Ovary (tissue), 3 donors: ENCODE data around the gene NSD1.

Source experiments
- POLR2A ChIP-seq: fragments of 450-650 bp; IDR thresholded peaks from one replicate; pipeline ENCODE4 v1.6.1; 2017; ENCODE audit warnings: antibody characterized with exemption, mild to moderate bottlenecking, moderate library complexity
- TF ChIP-seq, protein P1 (sequence below), 3 donors: fragments of 450-650 bp in 2 of 3; fragments of 200-600 bp in 1 of 3; IDR thresholded peaks; one replicate each; pipeline versions ENCODE4 v1.5.1 to v1.8.0; 2016 to 2022; ENCODE audit warnings: antibody characterized with exemption in 3 of 3, mild to moderate bottlenecking in 1 of 3
- donor health status: DM: no; HTN: no; CAD: no.

DNA sequence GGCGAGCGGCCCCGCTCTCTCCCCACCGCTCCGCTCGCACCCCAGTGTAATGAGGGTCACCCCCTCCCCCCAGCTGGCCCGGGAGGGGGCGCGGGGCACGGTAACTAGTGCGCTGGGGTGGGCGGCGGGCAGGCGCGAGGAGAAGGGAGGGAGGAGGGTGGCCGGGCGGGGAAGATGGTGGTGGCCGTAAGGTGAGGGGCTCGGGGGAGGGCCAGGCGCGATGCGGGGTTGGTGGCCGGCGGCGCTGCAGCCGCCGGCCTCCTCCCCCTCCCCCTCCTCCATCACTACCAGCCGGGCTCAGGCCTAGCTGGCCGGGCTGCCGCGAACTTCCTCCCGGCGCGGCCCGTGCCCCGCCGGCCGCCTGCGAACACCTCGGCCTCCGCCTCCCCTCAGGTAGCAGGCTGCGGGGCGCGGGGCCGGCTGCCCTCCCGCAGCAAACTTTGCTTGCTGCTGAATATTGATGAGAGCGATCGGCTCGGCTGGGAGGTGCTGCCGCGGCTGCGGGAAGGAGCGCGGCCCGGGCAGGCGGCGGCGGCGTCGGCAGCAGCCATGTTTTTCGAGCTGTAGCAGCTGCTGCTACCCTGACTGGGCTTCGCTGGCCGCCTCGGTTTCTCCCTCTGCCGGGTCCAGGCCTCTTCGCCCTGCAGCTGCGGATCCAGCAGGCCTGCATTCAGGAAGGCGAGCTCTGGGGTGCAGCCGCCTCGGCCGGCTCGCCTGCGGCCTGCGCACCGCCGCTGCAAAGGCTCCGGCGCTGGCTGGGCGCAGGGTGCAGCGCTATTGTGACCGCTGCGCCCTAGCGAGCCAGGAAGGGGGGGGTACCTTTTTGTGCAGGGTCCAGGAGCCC is 502 bp downstream of the NSD1 start:
- TF ChIP-seq, protein P1, sequence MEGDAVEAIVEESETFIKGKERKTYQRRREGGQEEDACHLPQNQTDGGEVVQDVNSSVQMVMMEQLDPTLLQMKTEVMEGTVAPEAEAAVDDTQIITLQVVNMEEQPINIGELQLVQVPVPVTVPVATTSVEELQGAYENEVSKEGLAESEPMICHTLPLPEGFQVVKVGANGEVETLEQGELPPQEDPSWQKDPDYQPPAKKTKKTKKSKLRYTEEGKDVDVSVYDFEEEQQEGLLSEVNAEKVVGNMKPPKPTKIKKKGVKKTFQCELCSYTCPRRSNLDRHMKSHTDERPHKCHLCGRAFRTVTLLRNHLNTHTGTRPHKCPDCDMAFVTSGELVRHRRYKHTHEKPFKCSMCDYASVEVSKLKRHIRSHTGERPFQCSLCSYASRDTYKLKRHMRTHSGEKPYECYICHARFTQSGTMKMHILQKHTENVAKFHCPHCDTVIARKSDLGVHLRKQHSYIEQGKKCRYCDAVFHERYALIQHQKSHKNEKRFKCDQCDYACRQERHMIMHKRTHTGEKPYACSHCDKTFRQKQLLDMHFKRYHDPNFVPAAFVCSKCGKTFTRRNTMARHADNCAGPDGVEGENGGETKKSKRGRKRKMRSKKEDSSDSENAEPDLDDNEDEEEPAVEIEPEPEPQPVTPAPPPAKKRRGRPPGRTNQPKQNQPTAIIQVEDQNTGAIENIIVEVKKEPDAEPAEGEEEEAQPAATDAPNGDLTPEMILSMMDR (IDR thresholded peaks at IDR 0.05): no peak
- TF ChIP-seq POLR2A: no peak
